Lower lobe of right lung (tissue), 2 donors: ENCODE results near the gene DNMT1. TPM values are rescaled to one million over a fixed set of nuclear protein-coding genes. Genes with fewer than 3 reads are reported as not detected.
A peak's percentile ranks its signal among the peaks of the same experiment; 100 is the strongest.

ENCODE experiments used
- ATAC-seq, 2 donors: fragments of 200-7000 bp; cut with Tn5 transposase; one replicate each; pipeline ENCODE4 v1.9.1; 2020 to 2022; ENCODE audit warnings: mild to moderate bottlenecking in 2 of 2, moderate library complexity in 2 of 2
- DNase-seq: peaks from one replicate; pipeline ENCODE4 v3.0.0-alpha.2; 2020
- H3K27ac ChIP-seq: fragments of 200-600 bp; one replicate; pipeline ENCODE4 v1.8.0; 2022
- H3K27me3 ChIP-seq: fragments of 200-600 bp; one replicate; pipeline ENCODE4 v1.8.0; 2022; ENCODE audit warnings: low read depth
- H3K36me3 ChIP-seq: fragments of 200-600 bp; one replicate; pipeline ENCODE4 v1.8.0; 2022; ENCODE audit warnings: mild to moderate bottlenecking
- H3K4me1 ChIP-seq: fragments of 200-600 bp; one replicate; pipeline ENCODE4 v1.8.0; 2022
- H3K4me3 ChIP-seq: fragments of 200-600 bp; one replicate; pipeline ENCODE4 v1.8.0; 2022; ENCODE audit warnings: mild to moderate bottlenecking
- H3K9me3 ChIP-seq: fragments of 200-600 bp; one replicate; pipeline ENCODE4 v1.8.0; 2022
- CTCF ChIP-seq: fragments of 200-600 bp; IDR thresholded peaks from one replicate; pipeline ENCODE4 v1.8.0; 2022; ENCODE audit warnings: antibody characterized with exemption, mild to moderate bottlenecking
- intact Hi-C: fragments of 100-400 bp; cut with DNase I; formaldehyde crosslinking; loops from one replicate; pipeline ENCODE4 v1.11.0; 2022
- total RNA-seq: library from RNA; stranded (reverse); fragmentation: NEBNext Ultra II Directional; extraction: Animal tissue kit (Norgen Biotek cat#: 25700); gene quantifications from one replicate; pipeline ENCODE4 v1.2.1, GENCODE V29; 2021
- donor health status: DM: no; HTN: yes; CAD: no; lungs with severe emphysema.

Gene DNMT1
- total RNA-seq, 1 donor from 2014 or later, result 65.5 TPM

- Histone ChIP-seq H3K4me1 (peaks cover 21% of the 10 kb centered on the region), H3K36me3 (peaks cover 31% of the 10 kb centered on the region), H3K27ac (no peak overlapping the region), H3K27me3 (no peaks in the 10 kb centered on the region), H3K9me3 (no peaks in the 10 kb centered on the region), H3K4me3 (no peak overlapping the region)
- intact Hi-C loops, result no loop called here
- ATAC-seq (no peak), DNase-seq (no peak)
- TF ChIP-seq CTCF, result no peak
Measured at GRCh38 chr19:10120538-10121189, 74.1 kb downstream of the DNMT1 start.

GRCh38 chr19:10118960-10119359 is 75.8 kb downstream of the DNMT1 start:
- TF ChIP-seq CTCF, result no peak
- ATAC-seq, result no peak
- intact Hi-C loops, result no loop called here
- Histone ChIP-seq H3K27ac (peak overlapping the region; percentile 75), H3K9me3 (no peaks in the 10 kb centered on the region), H3K4me3 (peak overlapping the region; percentile 98), H3K36me3 (peaks cover 48% of the 10 kb centered on the region), H3K4me1 (peaks cover 21% of the 10 kb centered on the region), H3K27me3 (no peaks in the 10 kb centered on the region)
- DNase-seq, result no peak

- H3K27ac ChIP-seq, result no peak overlapping the region
- no peak overlapping the region for H3K4me3 ChIP-seq
- H3K27me3 ChIP-seq, result no peaks in the 10 kb centered on the region
- peaks cover 50% of the 10 kb centered on the region for H3K36me3 ChIP-seq
- intact Hi-C loops, result no loop called here
- no peaks in the 10 kb centered on the region for H3K9me3 ChIP-seq
- no peak for ATAC-seq
- DNase-seq, result no peak
- H3K4me1 ChIP-seq, result peaks cover 34% of the 10 kb centered on the region
- TF ChIP-seq CTCF, result no peak
Measured at GRCh38 chr19:10116866-10117616, 77.7 kb downstream of the DNMT1 start.

GRCh38 chr19:10116085-10116865 is 78.5 kb downstream of the DNMT1 start:
- Histone ChIP-seq H3K27ac (no peak overlapping the region), H3K9me3 (no peaks in the 10 kb centered on the region), H3K4me1 (peaks cover 33% of the 10 kb centered on the region), H3K36me3 (peaks cover 52% of the 10 kb centered on the region), H3K4me3 (no peak overlapping the region), H3K27me3 (no peaks in the 10 kb centered on the region)
- intact Hi-C loops, result no loop called here
- ATAC-seq (no peak), DNase-seq (peak; percentile 46)
- TF ChIP-seq CTCF, result no peak

- peak; percentile 46 for DNase-seq
- H3K36me3 ChIP-seq, result peaks cover 59% of the 10 kb centered on the region
- H3K4me1 ChIP-seq, result peaks cover 32% of the 10 kb centered on the region
- H3K27me3 ChIP-seq, result no peaks in the 10 kb centered on the region
- no peak for ATAC-seq
- H3K9me3 ChIP-seq, result no peaks in the 10 kb centered on the region
- no peak for TF ChIP-seq CTCF
- intact Hi-C loops, result no loop called here
- H3K27ac ChIP-seq, result no peak overlapping the region
- H3K4me3 ChIP-seq, result no peak overlapping the region
Measured at GRCh38 chr19:10115392-10116084, 79.2 kb downstream of the DNMT1 start.
